ENCODE measurements around the gene KLK14.

The KLK14 gene

GRCh38 chr19:51029718-51030117 lies 53.0 kb downstream of the KLK14 start:
- DNase-seq: no peak
- TF ChIP-seq GATA1 (IDR thresholded peaks at IDR 0.05; ENCODE audit: low read depth, low read length) (no peak), POLR2A (IDR thresholded peaks at IDR 0.05; ENCODE audit: low read length) (no peak)
